Mesendoderm (in vitro differentiated cells): Measurements from ENCODE around the gene BSN.
A peak's percentile ranks its signal among the peaks of the same experiment; 100 is the strongest.
"Not testable (repeated sequence)": the region's sequence is repeated elsewhere in the genome, so short reads cannot be mapped to it uniquely, and the experiment has no call there.

ENCODE experiments used
- DNase-seq: peaks from one replicate; pipeline ENCODE4 v3.0.0; 2013
- H2AK5ac ChIP-seq: 2 replicates; pipeline ENCODE4 v1.6.1; 2013; ENCODE audit warnings: low read length, inconsistent platforms
- H2BK120ac ChIP-seq: 2 replicates; pipeline ENCODE4 v1.6.1; 2013; ENCODE audit warnings: low read depth, mild to moderate bottlenecking, low read length, moderate library complexity, mixed read lengths
- H2BK15ac ChIP-seq: replicated peaks from 2 replicates; pipeline ENCODE4 v1.6.1; 2013; ENCODE audit warnings: low read depth, mild to moderate bottlenecking, moderate library complexity
- H2BK5ac ChIP-seq: 2 replicates; pipeline ENCODE4 v1.6.1; 2013; ENCODE audit warnings: low read length, inconsistent platforms
- H3K18ac ChIP-seq: 2 replicates; pipeline ENCODE4 v1.6.1; 2013; ENCODE audit warnings: mild to moderate bottlenecking, low read length, mixed read lengths
- H3K23ac ChIP-seq: one replicate; pipeline ENCODE4 v1.6.1; 2013; ENCODE audit warnings: low read length
- H3K27ac ChIP-seq: 2 replicates; pipeline ENCODE4 v1.5.1; 2013; ENCODE audit warnings: low read depth, mild to moderate bottlenecking, inconsistent platforms, low read length, moderate library complexity
- H3K27me3 ChIP-seq: 2 replicates; pipeline ENCODE4 v1.6.1; 2013; ENCODE audit warnings: low read length, control low read depth, mild to moderate bottlenecking, inconsistent platforms; ENCODE audit not compliant: insufficient read depth, poor library complexity
- H3K36me3 ChIP-seq: 2 replicates; pipeline ENCODE4 v1.6.1; 2013; ENCODE audit warnings: low read length, inconsistent platforms; ENCODE audit not compliant: control insufficient read depth, insufficient read depth
- H3K4ac ChIP-seq: one replicate; pipeline ENCODE4 v1.6.1; 2013; ENCODE audit warnings: low read depth, mild to moderate bottlenecking, low read length, moderate library complexity
- H3K4me1 ChIP-seq: 2 replicates; pipeline ENCODE4 v1.6.1; 2013; ENCODE audit warnings: low read depth, low read length, inconsistent platforms; ENCODE audit not compliant: control insufficient read depth
- H3K4me2 ChIP-seq: 2 replicates; pipeline ENCODE4 v1.6.1; 2013; ENCODE audit warnings: low read length
- H3K4me3 ChIP-seq: 2 replicates; pipeline ENCODE4 v1.5.1; 2013; ENCODE audit warnings: mild to moderate bottlenecking, low read length
- H3K56ac ChIP-seq: one replicate; pipeline ENCODE4 v1.6.1; 2013; ENCODE audit warnings: low read length
- H3K79me1 ChIP-seq: 2 replicates; pipeline ENCODE4 v1.6.1; 2013; ENCODE audit warnings: low read length, inconsistent platforms
- H3K79me2 ChIP-seq: 2 replicates; pipeline ENCODE4 v1.6.1; 2013; ENCODE audit warnings: mild to moderate bottlenecking, low read length; ENCODE audit not compliant: control insufficient read depth, insufficient read depth
- H3K9ac ChIP-seq: 2 replicates; pipeline ENCODE4 v1.6.1; 2013; ENCODE audit warnings: low read length, inconsistent platforms
- H4K5ac ChIP-seq: one replicate; pipeline ENCODE4 v1.6.1; 2013; ENCODE audit warnings: low read length
- H4K8ac ChIP-seq: one replicate; pipeline ENCODE4 v1.6.1; 2013; ENCODE audit warnings: low read depth, mild to moderate bottlenecking, control low read depth, low read length, moderate library complexity
- WGBS: extraction: QIAGEN DNeasy Blood & Tissue Kit; methylation state at CpG from one replicate; pipeline ENCODE4 v1.1.7; 2013; ENCODE audit warnings: low lambda C conversion rate, missing lambda C conversion rate; ENCODE audit not compliant: insufficient coverage; ENCODE audit errors: extremely low coverage; 5-methylcytosine and 5-hydroxymethylcytosine counted together

Gene BSN

DNA sequence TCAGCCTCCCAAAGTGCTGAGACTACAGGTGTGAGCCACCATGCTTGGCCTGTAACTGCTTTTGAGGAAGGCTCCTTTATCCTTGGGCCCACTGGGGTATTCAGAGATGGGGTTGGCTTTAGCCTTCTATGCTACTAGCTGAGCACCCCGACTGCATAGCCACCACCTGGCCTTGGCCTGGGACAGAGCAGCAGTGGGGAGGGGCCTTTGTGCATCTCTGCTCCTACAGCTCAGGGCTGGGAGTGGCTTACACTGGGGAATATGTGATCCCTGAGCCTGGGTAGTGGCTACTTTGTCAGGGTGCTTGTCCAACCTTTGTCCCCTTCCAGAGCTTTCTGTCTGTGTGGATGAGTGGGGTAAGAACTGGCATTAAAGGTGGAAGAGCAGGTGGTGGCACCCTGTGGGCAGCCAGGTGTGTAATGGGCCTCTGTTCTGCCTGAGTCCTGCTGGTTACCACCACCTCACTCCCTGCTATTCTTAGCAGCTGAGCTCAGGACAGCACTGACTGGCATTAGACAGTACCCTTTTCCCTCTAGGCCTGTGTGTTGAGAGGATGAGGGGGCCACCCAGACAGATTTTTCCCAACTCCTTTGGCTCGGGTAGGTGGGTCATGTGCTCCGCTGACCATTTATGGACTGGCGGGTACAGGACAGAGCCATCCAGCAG is 141.2 kb downstream of the BSN start:
- H2BK15ac ChIP-seq, H3K79me1 ChIP-seq, H2BK5ac ChIP-seq, H3K56ac ChIP-seq, H4K5ac ChIP-seq, H3K4me2 ChIP-seq, H3K79me2 ChIP-seq, H3K18ac ChIP-seq, H3K4me1 ChIP-seq, H3K27ac ChIP-seq, H4K8ac ChIP-seq, H2BK120ac ChIP-seq, H3K27me3 ChIP-seq, H3K9ac ChIP-seq, H3K36me3 ChIP-seq, H2AK5ac ChIP-seq, DNase-seq, H3K4ac ChIP-seq, H3K4me3 ChIP-seq, H3K23ac ChIP-seq: not testable (repeated sequence)
- no CpG with 5 or more reads among the region's 4 CpGs for WGBS

DNA sequence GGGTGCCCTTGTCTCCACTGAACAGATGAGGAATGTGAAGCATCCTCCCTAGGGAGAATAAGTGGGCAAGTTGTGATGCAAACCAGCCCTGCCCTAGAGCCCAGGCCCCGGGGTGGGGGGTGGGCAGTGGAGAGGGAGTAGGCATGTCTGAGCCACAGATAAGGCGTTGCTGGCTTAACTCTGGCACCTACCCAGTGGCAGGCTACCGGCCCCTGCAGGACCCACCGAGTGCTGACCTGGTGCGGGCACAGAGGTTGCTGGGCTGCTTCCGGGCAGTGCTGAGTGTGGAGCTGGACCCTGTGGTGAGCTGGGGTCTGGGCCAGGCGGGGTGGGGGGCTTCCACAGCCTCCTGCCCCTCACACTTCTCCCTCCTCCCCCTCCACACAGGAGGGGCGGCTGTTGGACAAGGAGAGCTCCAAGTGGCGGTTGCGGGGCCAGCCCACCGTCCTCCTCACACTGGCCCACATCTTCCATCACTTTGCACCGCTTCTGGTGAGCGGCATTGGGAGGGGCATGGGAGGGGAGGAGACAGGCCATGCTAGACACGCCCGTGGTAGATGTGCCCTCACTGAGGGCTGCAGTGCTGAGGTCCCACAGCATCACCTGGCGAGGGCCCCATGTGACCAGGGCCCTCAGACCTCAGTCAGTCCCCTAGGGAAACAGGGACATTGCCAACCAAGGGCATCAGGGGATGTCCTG is 145.2 kb downstream of the BSN start:
- peaks cover 3% of the 10 kb centered on the region for H3K36me3 ChIP-seq
- no peak overlapping the region for H2BK5ac ChIP-seq
- no peak for DNase-seq

DNA sequence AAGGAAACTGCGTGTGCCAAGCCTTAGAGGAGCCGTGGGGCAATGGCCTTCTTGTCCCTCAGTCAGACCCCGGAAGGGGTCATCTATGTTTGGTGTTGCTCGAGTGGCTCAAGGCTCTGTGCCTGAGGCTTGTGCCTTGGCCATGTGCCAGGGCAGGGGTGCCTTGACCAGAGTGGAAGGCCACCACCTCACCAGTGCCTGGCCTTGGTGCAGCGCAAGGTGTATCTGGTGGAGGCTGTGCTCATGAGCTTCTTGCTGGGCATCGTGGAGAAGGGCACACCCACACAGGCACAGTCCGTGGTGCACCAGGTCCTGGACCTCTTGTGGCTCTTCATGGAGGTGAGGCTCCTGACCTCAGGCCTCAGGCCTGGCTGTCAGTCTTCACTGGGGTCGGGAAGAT is 145.7 kb downstream of the BSN start:
- Histone ChIP-seq H2BK15ac (no peak overlapping the region), H3K56ac (no peak overlapping the region), H3K4me1 (no peaks in the 10 kb centered on the region), H4K5ac (no peak overlapping the region), H3K27ac (no peak overlapping the region), H2BK5ac (no peak overlapping the region), H3K4me3 (no peak overlapping the region), H3K79me2 (no peaks in the 10 kb centered on the region), H3K9ac (no peak overlapping the region), H2AK5ac (no peak overlapping the region), H3K4ac (no peak overlapping the region), H3K18ac (no peak overlapping the region), H2BK120ac (no peak overlapping the region), H4K8ac (no peak overlapping the region), H3K79me1 (no peaks in the 10 kb centered on the region), H3K23ac (no peak overlapping the region), H3K27me3 (no peaks in the 10 kb centered on the region), H3K4me2 (no peak overlapping the region), H3K36me3 (peaks cover 3% of the 10 kb centered on the region)
- no peak for DNase-seq
- no CpG with 5 or more reads among the region's 8 CpGs for WGBS

More for the DNA sequence above, 145.2 kb downstream of the BSN start:
- H4K5ac ChIP-seq: no peak overlapping the region
- no peak overlapping the region for H2BK120ac ChIP-seq
- H3K27ac ChIP-seq: no peak overlapping the region
- H2AK5ac ChIP-seq: no peak overlapping the region
- no peak overlapping the region for H3K56ac ChIP-seq
- H2BK15ac ChIP-seq: no peak overlapping the region
- no peak overlapping the region for H3K9ac ChIP-seq
- no peak overlapping the region for H3K4ac ChIP-seq
- no CpG with 5 or more reads among the region's 16 CpGs for WGBS
- H3K79me2 ChIP-seq: no peaks in the 10 kb centered on the region
- H4K8ac ChIP-seq: no peak overlapping the region
- no peaks in the 10 kb centered on the region for H3K27me3 ChIP-seq
- H3K23ac ChIP-seq: no peak overlapping the region
- H3K4me3 ChIP-seq: no peak overlapping the region
- H3K4me1 ChIP-seq: no peaks in the 10 kb centered on the region
- H3K79me1 ChIP-seq: no peaks in the 10 kb centered on the region
- H3K18ac ChIP-seq: no peak overlapping the region
- no peak overlapping the region for H3K4me2 ChIP-seq

DNA sequence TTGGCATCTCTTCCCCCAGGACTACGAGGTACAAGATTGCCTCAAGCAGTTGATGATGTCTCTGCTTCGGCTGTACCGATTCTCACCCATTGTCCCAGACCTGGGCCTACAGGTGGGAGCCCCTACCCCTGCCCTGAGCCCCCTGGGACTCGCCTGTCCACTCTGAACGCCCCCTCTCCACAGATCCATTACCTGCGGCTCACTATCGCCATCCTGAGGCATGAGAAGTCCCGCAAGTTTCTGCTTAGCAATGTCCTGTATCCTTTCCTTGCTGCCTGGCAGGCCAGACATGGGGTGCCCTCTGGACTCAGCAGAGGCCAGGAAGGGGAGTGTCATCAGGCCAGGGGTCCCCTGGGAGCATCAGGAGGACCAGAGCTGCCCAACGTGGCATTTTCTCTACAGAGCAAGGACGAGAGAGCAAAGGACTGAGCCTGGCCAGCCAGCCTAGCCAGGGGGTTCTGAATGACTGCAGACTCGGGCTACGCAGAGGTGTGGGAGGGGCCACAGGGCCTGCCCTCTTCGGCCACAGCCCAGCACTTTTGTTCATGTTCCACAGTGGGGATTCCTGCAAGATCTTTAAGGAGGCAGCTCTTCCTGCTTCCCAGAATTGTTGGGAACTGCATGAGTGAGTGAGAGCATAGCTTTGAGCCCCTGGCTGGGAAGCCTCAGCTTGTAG is 146.3 kb downstream of the BSN start:
- H3K4me3 ChIP-seq: no peak overlapping the region
- no peak overlapping the region for H3K56ac ChIP-seq
- no peaks in the 10 kb centered on the region for H3K79me2 ChIP-seq
- H3K4me1 ChIP-seq: no peaks in the 10 kb centered on the region
- H3K27me3 ChIP-seq: no peaks in the 10 kb centered on the region
- H2BK120ac ChIP-seq: no peak overlapping the region
- H4K8ac ChIP-seq: no peak overlapping the region
- no peak overlapping the region for H3K18ac ChIP-seq
- WGBS: no CpG with 5 or more reads among the region's 13 CpGs
- H3K27ac ChIP-seq: no peak overlapping the region
- peak; percentile 30 for DNase-seq
- no peak overlapping the region for H2AK5ac ChIP-seq
- no peak overlapping the region for H3K4me2 ChIP-seq
- no peak overlapping the region for H3K9ac ChIP-seq
- peaks cover 3% of the 10 kb centered on the region for H3K36me3 ChIP-seq
- H3K4ac ChIP-seq: no peak overlapping the region
- no peak overlapping the region for H4K5ac ChIP-seq
- H2BK5ac ChIP-seq: no peak overlapping the region
- H2BK15ac ChIP-seq: no peak overlapping the region
- H3K79me1 ChIP-seq: no peaks in the 10 kb centered on the region
- H3K23ac ChIP-seq: no peak overlapping the region

DNA sequence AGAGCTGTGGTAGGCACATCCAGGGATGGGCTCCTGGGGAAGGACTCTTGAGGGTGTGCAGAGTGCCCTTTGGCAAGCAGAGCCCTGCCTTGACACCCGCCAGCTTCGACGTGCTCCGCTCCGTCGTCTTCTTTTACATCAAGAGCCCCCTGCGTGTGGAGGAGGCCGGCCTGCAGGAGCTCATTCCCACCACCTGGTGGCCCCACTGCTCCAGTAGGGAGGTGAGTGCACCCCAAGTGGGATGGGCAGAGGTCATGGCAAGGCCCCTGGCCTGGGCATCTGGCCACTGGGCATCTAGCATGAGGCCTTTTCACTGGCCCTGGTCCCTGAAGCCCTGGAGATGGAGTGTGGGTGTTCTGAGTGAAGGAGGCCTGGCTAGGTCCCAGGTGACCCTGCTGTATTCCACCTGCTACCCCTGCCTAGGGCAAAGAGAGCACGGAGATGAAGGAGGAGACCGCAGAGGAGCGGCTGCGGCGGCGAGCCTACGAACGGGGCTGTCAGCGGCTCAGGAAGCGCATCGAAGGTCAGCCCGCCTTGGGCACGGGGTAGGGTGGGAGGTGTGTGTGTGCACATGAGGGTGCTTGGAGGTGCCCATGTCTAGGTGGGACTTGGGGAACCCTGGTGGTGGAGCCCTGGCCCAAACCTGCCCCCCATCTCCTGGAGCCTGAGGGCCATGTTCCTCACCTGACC is 147.3 kb downstream of the BSN start:
- no peak overlapping the region for H3K18ac ChIP-seq
- H3K79me1 ChIP-seq: no peaks in the 10 kb centered on the region
- H4K8ac ChIP-seq: no peak overlapping the region
- H3K9ac ChIP-seq: no peak overlapping the region
- H2BK15ac ChIP-seq: no peak overlapping the region
- no peak overlapping the region for H3K4me2 ChIP-seq
- peaks cover 3% of the 10 kb centered on the region for H3K36me3 ChIP-seq
- no CpG with 5 or more reads among the region's 21 CpGs for WGBS
- no peak overlapping the region for H2BK120ac ChIP-seq
- no peak overlapping the region for H3K23ac ChIP-seq
- H3K4me1 ChIP-seq: no peaks in the 10 kb centered on the region
- no peak overlapping the region for H2BK5ac ChIP-seq
- no peak overlapping the region for H3K27ac ChIP-seq
- DNase-seq: peak; percentile 57
- H3K4me3 ChIP-seq: no peak overlapping the region
- no peak overlapping the region for H2AK5ac ChIP-seq
- H3K56ac ChIP-seq: no peak overlapping the region
- H3K79me2 ChIP-seq: no peaks in the 10 kb centered on the region
- H3K4ac ChIP-seq: no peak overlapping the region
- H4K5ac ChIP-seq: no peak overlapping the region
- H3K27me3 ChIP-seq: no peaks in the 10 kb centered on the region
